Neuronal stem cell (in vitro differentiated cells): ENCODE measurements around the gene ZNRD2.

Source experiments
- DNase-seq: peaks from one replicate; pipeline ENCODE4 v3.0.0-alpha.2; 2013; ENCODE audit warnings: low spot score
- H2AFZ ChIP-seq: one replicate; pipeline ENCODE4 v1.6.1; 2013; ENCODE audit warnings: mild to moderate bottlenecking, low read length, inconsistent platforms
- H2AK5ac ChIP-seq: 2 replicates; pipeline ENCODE4 v1.6.1; 2013; ENCODE audit warnings: low read depth, mild to moderate bottlenecking, inconsistent platforms, low read length, moderate library complexity, mixed read lengths
- H2BK120ac ChIP-seq: 2 replicates; pipeline ENCODE4 v1.6.1; 2013; ENCODE audit warnings: low read depth, mild to moderate bottlenecking, inconsistent platforms, low read length, moderate library complexity, mixed read lengths
- H2BK12ac ChIP-seq: one replicate; pipeline ENCODE4 v1.6.1; 2013; ENCODE audit warnings: low read length, inconsistent platforms
- H2BK15ac ChIP-seq: 2 replicates; pipeline ENCODE4 v1.6.1; 2013; ENCODE audit warnings: mild to moderate bottlenecking, low read length, inconsistent platforms, mixed read lengths
- H2BK5ac ChIP-seq: one replicate; pipeline ENCODE4 v1.6.1; 2013; ENCODE audit warnings: inconsistent platforms, mild to moderate bottlenecking, low read length, moderate library complexity
- H3K14ac ChIP-seq: one replicate; pipeline ENCODE4 v1.6.1; 2013; ENCODE audit warnings: low read length, inconsistent platforms
- H3K18ac ChIP-seq: 2 replicates; pipeline ENCODE4 v1.6.1; 2013; ENCODE audit warnings: low read length, inconsistent platforms
- H3K23ac ChIP-seq: 2 replicates; pipeline ENCODE4 v1.6.1; 2013; ENCODE audit warnings: low read depth, mild to moderate bottlenecking, mixed read lengths, low read length, inconsistent platforms; ENCODE audit not compliant: poor library complexity
- H3K27ac ChIP-seq: replicated peaks from 3 replicates; pipeline ENCODE4 v1.5.1; 2013; ENCODE audit warnings: low read length, inconsistent platforms
- H3K27me3 ChIP-seq, 3 experiments: 2 replicates each; pipeline ENCODE4 v1.6.1; 2013; ENCODE audit warnings: low read length in 3 of 3, mild to moderate bottlenecking in 2 of 3, inconsistent platforms in 1 of 3, low read depth in 1 of 3, mixed read lengths in 1 of 3, moderate library complexity in 1 of 3; ENCODE audit not compliant: control insufficient read depth in 3 of 3, insufficient read depth in 3 of 3
- H3K36me3 ChIP-seq, 2 donors: replicated peaks in 1 of 2; 2 replicates each; pipeline ENCODE4 v1.6.1; 2013; ENCODE audit warnings: low read length in 2 of 2; ENCODE audit not compliant: control insufficient read depth in 2 of 2, insufficient read depth in 2 of 2
- H3K4ac ChIP-seq: 2 replicates; pipeline ENCODE4 v1.6.1; 2013; ENCODE audit warnings: inconsistent platforms, mild to moderate bottlenecking, low read length, moderate library complexity
- H3K4me1 ChIP-seq, 2 donors: 1 replicate in 1 of 2; 2 replicates in 1 of 2; pipeline ENCODE4 v1.6.1; 2013; ENCODE audit warnings: low read length in 2 of 2, low read depth in 1 of 2; ENCODE audit not compliant: control insufficient read depth in 2 of 2, insufficient read depth in 1 of 2
- H3K4me2 ChIP-seq: one replicate; pipeline ENCODE4 v1.6.1; 2013; ENCODE audit warnings: mild to moderate bottlenecking, low read length, inconsistent platforms; ENCODE audit not compliant: insufficient read depth, poor library complexity, severe bottlenecking
- H3K4me3 ChIP-seq, 2 donors: 2 replicates each; pipeline ENCODE4 v1.5.1; 2013; ENCODE audit warnings: low read length in 2 of 2, mild to moderate bottlenecking in 2 of 2, inconsistent platforms in 1 of 2, moderate library complexity in 1 of 2
- H3K79me1 ChIP-seq: one replicate; pipeline ENCODE4 v1.6.1; 2013; ENCODE audit warnings: low read depth, mild to moderate bottlenecking, inconsistent platforms, low read length, moderate library complexity
- H3K9ac ChIP-seq: one replicate; pipeline ENCODE4 v1.6.1; 2013; ENCODE audit warnings: mild to moderate bottlenecking, low read depth, low read length, inconsistent platforms; ENCODE audit not compliant: poor library complexity
- H3K9me3 ChIP-seq, 2 donors: replicated peaks in 1 of 2; 2 replicates each; pipeline versions ENCODE3 to v1.6.1; 2013; ENCODE audit warnings: low read length in 2 of 2, mild to moderate bottlenecking in 2 of 2, inconsistent platforms in 1 of 2, low read depth in 1 of 2, mixed read lengths in 1 of 2, moderate library complexity in 1 of 2; ENCODE audit not compliant: control insufficient read depth in 2 of 2, insufficient read depth in 1 of 2
- H4K8ac ChIP-seq: one replicate; pipeline ENCODE4 v1.6.1; 2013; ENCODE audit warnings: low read depth, mild to moderate bottlenecking, inconsistent platforms, low read length, moderate library complexity
- H4K91ac ChIP-seq: one replicate; pipeline ENCODE4 v1.6.1; 2013; ENCODE audit warnings: low read length, low read depth, mild to moderate bottlenecking, inconsistent platforms; ENCODE audit not compliant: poor library complexity
- WGBS, 2 donors: extraction: QIAGEN DNeasy Blood & Tissue Kit; methylation state at CpG; one replicate each; pipeline ENCODE4 v1.1.7; 2013; ENCODE audit warnings: missing lambda C conversion rate in 2 of 2, mixed read lengths in 1 of 2; ENCODE audit not compliant: insufficient read length in 2 of 2, insufficient replicate concordance in 1 of 2; ENCODE audit errors: extremely low coverage in 2 of 2; 5-methylcytosine and 5-hydroxymethylcytosine counted together

Gene ZNRD2

DNA sequence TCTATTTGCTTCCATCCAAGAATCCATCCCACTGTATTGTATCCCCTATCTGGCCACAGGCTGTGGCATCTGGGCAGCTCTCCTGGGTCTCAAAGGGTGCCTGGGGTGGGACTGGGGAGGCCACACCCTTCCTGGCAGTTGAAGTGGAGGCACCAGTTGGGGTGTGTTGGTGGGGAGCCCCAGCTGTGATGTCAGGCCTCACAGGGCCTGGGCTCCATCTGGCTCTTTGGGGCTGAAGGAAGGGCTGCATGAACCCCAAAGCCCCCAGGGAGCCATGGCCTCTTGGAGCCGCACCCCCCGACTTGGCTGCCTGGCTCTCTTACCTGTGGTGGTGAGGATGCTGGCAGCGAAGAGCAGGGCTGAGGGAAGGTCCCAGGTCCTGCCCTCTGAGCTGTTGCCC is 24.9 kb downstream of the ZNRD2 start:
- Histone ChIP-seq H2AK5ac (peak overlapping the region; percentile 30), H3K18ac (no peak overlapping the region), H3K4me2 (no peak overlapping the region), H3K79me1 (peaks cover 2% of the 10 kb centered on the region), H3K4me3 (no peak overlapping the region), H4K91ac (no peak overlapping the region), H2BK15ac (no peak overlapping the region), H3K27me3 (peaks cover 0 to 20% (median 6%) of the 10 kb centered on the region in 3 experiments), H3K23ac (no peak overlapping the region), H3K14ac (no peak overlapping the region), H2BK12ac (no peak overlapping the region), H3K9ac (peak overlapping the region; percentile 0), H3K4ac (no peak overlapping the region), H3K4me1 (peaks cover 5 to 6% of the 10 kb centered on the region in 2 donors), H3K36me3 (peaks cover 17 to 25% of the 10 kb centered on the region in 2 donors), H2BK5ac (no peak overlapping the region), H4K8ac (no peak overlapping the region), H2BK120ac (no peak overlapping the region), H3K27ac (no peak overlapping the region), H2AFZ (no peak overlapping the region), H3K9me3 (peaks cover 0 to 3% of the 10 kb centered on the region in 2 donors)
- no CpG with 5 or more reads among the region's 3 CpGs for WGBS, 2 donors
- DNase-seq, result no peak

- WGBS, 2 donors, result no CpG with 5 or more reads among the region's 12 CpGs
- Histone ChIP-seq H3K4me2 (no peak within 1 kb of the TSS), H3K23ac (no peak within 1 kb of the TSS), H2BK120ac (no peak within 1 kb of the TSS), H3K27me3 (peaks cover 0 to 20% (median 6%) of the 10 kb centered on the region in 3 experiments), H4K8ac (no peak within 1 kb of the TSS), H3K4me1 (peaks cover 3 to 5% of the 10 kb centered on the region in 2 donors), H2BK5ac (no peak within 1 kb of the TSS), H2BK15ac (no peak within 1 kb of the TSS), H4K91ac (no peak within 1 kb of the TSS), H3K4ac (no peak within 1 kb of the TSS), H3K36me3 (peaks cover 17 to 31% of the 10 kb centered on the region in 2 donors), H3K9me3 (peaks cover 0 to 3% of the 10 kb centered on the region in 2 donors), H3K4me3 (no peak within 1 kb of the TSS), H2BK12ac (no peak within 1 kb of the TSS), H3K9ac (peak within 1 kb of the TSS; percentile 37), H2AK5ac (peak within 1 kb of the TSS; percentile 30), H2AFZ (no peak within 1 kb of the TSS), H3K27ac (no peak within 1 kb of the TSS), H3K79me1 (peaks cover 2% of the 10 kb centered on the region), H3K14ac (no peak within 1 kb of the TSS), H3K18ac (no peak within 1 kb of the TSS)
- no peak for DNase-seq
Measured at GRCh38 chr11:65595543-65596281, 25.4 kb downstream of the ZNRD2 start, which contains the start of gene KCNK7. Gene KCNK7 (minus strand): TSS chr11:65595800. CDS start chr11:65595772, 28 bp downstream.

GRCh38 chr11:65596520-65596919 is 26.2 kb downstream of the ZNRD2 start:
- H2BK120ac ChIP-seq, result no peak overlapping the region
- no peak overlapping the region for H2BK15ac ChIP-seq
- no peak overlapping the region for H3K4me3 ChIP-seq
- H3K36me3 ChIP-seq, result peaks cover 18 to 37% of the 10 kb centered on the region in 2 donors
- H3K27me3 ChIP-seq, result peaks cover 0 to 15% (median 6%) of the 10 kb centered on the region in 3 experiments
- peaks cover 0 to 3% of the 10 kb centered on the region in 2 donors for H3K9me3 ChIP-seq
- WGBS, 2 donors, result no CpG with 5 or more reads among the region's 6 CpGs
- H3K4me2 ChIP-seq, result no peak overlapping the region
- no peak overlapping the region for H3K23ac ChIP-seq
- H3K4me1 ChIP-seq, result peaks cover 3 to 4% of the 10 kb centered on the region in 2 donors
- peaks cover 2% of the 10 kb centered on the region for H3K79me1 ChIP-seq
- H2BK12ac ChIP-seq, result no peak overlapping the region
- no peak overlapping the region for H3K4ac ChIP-seq
- no peak for DNase-seq
- no peak overlapping the region for H2AK5ac ChIP-seq
- no peak overlapping the region for H4K8ac ChIP-seq
- peak overlapping the region; percentile 37 for H3K9ac ChIP-seq
- no peak overlapping the region for H3K14ac ChIP-seq
- no peak overlapping the region for H2BK5ac ChIP-seq
- no peak overlapping the region for H2AFZ ChIP-seq
- H3K18ac ChIP-seq, result no peak overlapping the region
- H4K91ac ChIP-seq, result no peak overlapping the region
- no peak overlapping the region for H3K27ac ChIP-seq

- H2BK5ac ChIP-seq, result no peak overlapping the region
- no peak overlapping the region for H3K4me3 ChIP-seq
- H3K4ac ChIP-seq, result no peak overlapping the region
- no peak overlapping the region for H2BK15ac ChIP-seq
- H3K36me3 ChIP-seq, result peaks cover 19 to 45% of the 10 kb centered on the region in 2 donors
- peaks cover 2% of the 10 kb centered on the region for H3K79me1 ChIP-seq
- peaks cover 0 to 3% of the 10 kb centered on the region in 2 donors for H3K4me1 ChIP-seq
- H3K27ac ChIP-seq, result no peak overlapping the region
- no peaks in the 10 kb centered on the region for H3K9me3 ChIP-seq
- H3K4me2 ChIP-seq, result no peak overlapping the region
- no peak overlapping the region for H3K23ac ChIP-seq
- H2AK5ac ChIP-seq, result no peak overlapping the region
- peak overlapping the region; percentile 43 for H4K8ac ChIP-seq
- H3K27me3 ChIP-seq, result peaks cover 0 to 5% (median 2%) of the 10 kb centered on the region in 3 experiments
- H3K14ac ChIP-seq, result no peak overlapping the region
- H4K91ac ChIP-seq, result no peak overlapping the region
- H3K18ac ChIP-seq, result no peak overlapping the region
- no peak overlapping the region for H2BK12ac ChIP-seq
- H2AFZ ChIP-seq, result no peak overlapping the region
- H3K9ac ChIP-seq, result no peak overlapping the region
- no CpG with 5 or more reads among the region's 16 CpGs for WGBS, 2 donors
- no peak for DNase-seq
- no peak overlapping the region for H2BK120ac ChIP-seq
Measured at GRCh38 chr11:65598258-65598699, 28.0 kb downstream of the ZNRD2 start.
